ENCODE measurements around the gene HNRNPA2B1.

HNRNPA2B1 gene

GRCh38 chr7:26200444-26201246 is at the start of gene HNRNPA2B1:
Gene HNRNPA2B1 (minus strand): TSS chr7:26200746. CDS start chr7:26200577, 169 bp downstream.
- DNase-seq (ENCODE audit: low spot score): peak; percentile 95

- no peak for DNase-seq (ENCODE audit: low spot score)
Measured at GRCh38 chr7:26250239-26250638, 49.7 kb upstream of the HNRNPA2B1 start.

GRCh38 chr7:26245150-26245549 is 44.6 kb upstream of the HNRNPA2B1 start:
- no peak for DNase-seq (ENCODE audit: low spot score)

- DNase-seq (ENCODE audit: low spot score): no peak
Measured at GRCh38 chr7:26238032-26238431, 37.5 kb upstream of the HNRNPA2B1 start.

GRCh38 chr7:26237035-26237807 is 36.7 kb upstream of the HNRNPA2B1 start:
- DNase-seq (ENCODE audit: low spot score): no peak

GRCh38 chr7:26233902-26234511 is 33.5 kb upstream of the HNRNPA2B1 start:
- no peak for DNase-seq (ENCODE audit: low spot score)

GRCh38 chr7:26227987-26228386 is 27.4 kb upstream of the HNRNPA2B1 start:
- no peak for DNase-seq (ENCODE audit: low spot score)

GRCh38 chr7:26224359-26224758 is 23.8 kb upstream of the HNRNPA2B1 start:
- DNase-seq (ENCODE audit: low spot score): no peak

GRCh38 chr7:26216049-26216448 is 15.5 kb upstream of the HNRNPA2B1 start:
- DNase-seq (ENCODE audit: low spot score): no peak

- DNase-seq (ENCODE audit: low spot score): no peak
Measured at GRCh38 chr7:26213807-26214515, 13.4 kb upstream of the HNRNPA2B1 start.

GRCh38 chr7:26212921-26213718 is 12.6 kb upstream of the HNRNPA2B1 start:
- DNase-seq (ENCODE audit: low spot score): no peak

- DNase-seq (ENCODE audit: low spot score): no peak
Measured at GRCh38 chr7:26208040-26208439, 7.5 kb upstream of the HNRNPA2B1 start.

GRCh38 chr7:26203016-26203415 is 2.5 kb upstream of the HNRNPA2B1 start:
- no peak for DNase-seq (ENCODE audit: low spot score)

- DNase-seq (ENCODE audit: low spot score): peak; percentile 56
Measured at GRCh38 chr7:26202019-26202990, 1.8 kb upstream of the HNRNPA2B1 start.

GRCh38 chr7:26201247-26202018 is 887 bp upstream of the HNRNPA2B1 start, which contains the start of gene CBX3:
Gene CBX3 (plus strand): TSS chr7:26201745. CDS start chr7:26202999, 1,254 bp downstream.
- DNase-seq (ENCODE audit: low spot score): peak; percentile 85

- DNase-seq (ENCODE audit: low spot score): peak; percentile 52
Measured at GRCh38 chr7:26200038-26200443, 505 bp downstream of the HNRNPA2B1 start.

- peak; percentile 74 for DNase-seq (ENCODE audit: low spot score)
Measured at GRCh38 chr7:26199301-26200037, 1.1 kb downstream of the HNRNPA2B1 start.

- DNase-seq (ENCODE audit: low spot score): no peak
Measured at GRCh38 chr7:26198781-26199169, 1.8 kb downstream of the HNRNPA2B1 start.

Data from RKO (cell line).